Mesenteric fat pad (tissue), 1 donor: Measurements from ENCODE around the gene CRIM1. TPM values are rescaled to one million over a fixed set of nuclear protein-coding genes. Genes with fewer than 3 reads are reported as not detected.
A peak's percentile ranks its signal among the peaks of the same experiment; 100 is the strongest.

Experiments
- DNase-seq: peaks from one replicate; pipeline ENCODE4 v3.0.0-alpha.2; 2020; ENCODE audit warnings: low spot score
- total RNA-seq: library from RNA; stranded (reverse); fragmentation: NEBNext Ultra II Directional; extraction: Animal tissue kit (Norgen Biotek cat#: 25700); gene quantifications from one replicate; pipeline ENCODE4 v1.2.1, GENCODE V29; 2021
- donor health status: DM: yes; HTN: yes; CAD: no.

CRIM1 gene
- total RNA-seq, 1 donor from 2014 or later: 230 TPM

DNA sequence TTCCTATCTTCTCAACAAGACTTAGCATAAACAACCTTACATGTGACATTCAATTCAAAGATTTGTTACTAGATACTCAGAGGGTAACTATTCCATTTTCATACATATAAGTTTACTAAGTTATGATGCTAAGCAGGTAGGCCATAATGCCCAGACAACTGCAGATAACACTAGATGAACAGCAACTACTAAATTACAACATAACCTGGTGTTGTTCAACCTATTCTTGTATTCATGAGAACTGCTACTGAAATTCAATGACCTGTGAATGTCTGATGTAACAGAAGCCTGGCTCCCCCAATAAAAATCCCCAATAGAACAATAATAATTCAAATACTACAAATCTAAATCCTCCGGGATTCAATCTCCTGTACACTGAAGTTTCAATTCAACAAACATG, 217.6 kb downstream of the CRIM1 start:
- no peak for DNase-seq

DNA sequence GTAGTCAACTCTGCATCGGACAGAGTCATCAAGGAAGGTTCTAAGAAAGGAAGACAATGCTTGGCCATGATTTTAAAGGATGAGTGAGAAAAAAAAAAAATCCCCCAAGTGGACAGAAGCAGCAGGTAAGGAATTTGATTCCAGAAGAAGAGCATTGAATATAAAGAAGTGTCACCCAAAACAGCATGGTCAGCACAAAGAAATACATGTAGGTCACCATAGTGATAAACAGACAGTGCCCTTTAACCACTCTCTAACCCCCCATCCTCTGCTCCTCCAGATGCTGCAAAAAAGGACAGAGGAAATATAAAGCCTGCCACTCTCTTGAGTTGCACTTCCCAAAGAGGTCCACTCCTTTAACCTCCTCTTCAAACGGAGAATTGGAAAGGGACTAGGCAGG, 219.0 kb downstream of the CRIM1 start:
- DNase-seq: no peak

DNA sequence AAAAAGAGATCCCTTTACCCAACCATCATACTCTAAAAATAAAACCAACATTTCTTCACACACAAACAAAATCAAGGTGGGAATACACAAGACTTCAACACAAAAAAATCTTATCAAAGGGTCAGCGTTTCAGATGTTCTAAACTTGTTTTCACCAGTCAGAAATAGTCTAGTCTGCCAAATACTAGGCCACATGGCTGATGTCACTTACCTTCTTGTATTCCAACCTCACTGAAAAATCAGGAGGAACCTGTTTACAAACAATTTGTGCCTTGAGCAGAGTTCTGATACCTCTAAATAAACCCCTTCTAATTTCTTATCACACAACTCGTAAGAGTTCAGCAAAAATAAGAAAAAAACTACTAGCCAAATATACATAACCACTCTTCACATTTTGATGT, 222.3 kb downstream of the CRIM1 start:
- no peak for DNase-seq

DNA sequence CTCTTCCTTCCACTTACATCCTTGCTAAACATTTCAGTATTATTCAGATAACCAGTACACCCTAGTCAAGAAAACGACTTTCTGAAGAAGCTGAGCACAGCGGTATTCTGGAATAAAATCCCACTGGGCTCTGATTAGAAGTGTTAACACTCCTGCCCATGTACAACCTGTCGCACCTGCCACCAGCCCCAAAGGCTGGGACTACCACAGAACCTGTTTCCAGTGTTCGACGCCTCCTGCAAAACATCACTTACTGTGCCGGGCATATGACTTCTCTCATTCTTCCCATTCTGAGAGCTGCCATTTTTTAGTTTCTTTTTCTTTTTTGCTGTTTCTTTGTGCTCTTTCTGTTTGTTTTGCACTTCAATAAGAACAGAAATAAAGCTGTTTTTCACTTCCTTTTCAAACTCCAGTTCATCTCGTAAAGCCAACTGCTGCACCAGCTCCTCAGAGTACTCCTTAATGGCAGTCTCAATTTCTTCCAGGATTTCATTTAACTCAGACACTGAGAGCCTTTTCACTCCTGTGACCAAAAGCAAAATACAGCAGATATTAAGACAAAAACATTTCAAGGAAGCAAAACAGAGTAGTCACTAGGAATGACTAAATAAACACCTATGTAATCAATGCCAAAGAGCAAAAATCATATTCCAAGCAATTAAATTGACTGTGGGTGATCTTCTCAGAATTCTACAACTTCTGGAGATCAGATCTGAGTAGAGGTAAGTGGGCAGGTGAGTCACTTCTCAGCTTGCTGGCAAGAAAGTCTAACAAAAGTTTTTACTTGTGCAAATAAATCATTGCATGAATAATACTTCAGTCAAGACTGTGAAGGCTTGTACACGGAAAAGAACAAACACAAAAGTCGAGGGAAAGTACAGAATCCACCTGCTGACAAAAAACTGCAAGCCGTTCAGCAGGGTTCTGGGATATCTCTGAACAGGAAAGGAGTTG, 223.0 kb downstream of the CRIM1 start:
- no peak for DNase-seq

DNA sequence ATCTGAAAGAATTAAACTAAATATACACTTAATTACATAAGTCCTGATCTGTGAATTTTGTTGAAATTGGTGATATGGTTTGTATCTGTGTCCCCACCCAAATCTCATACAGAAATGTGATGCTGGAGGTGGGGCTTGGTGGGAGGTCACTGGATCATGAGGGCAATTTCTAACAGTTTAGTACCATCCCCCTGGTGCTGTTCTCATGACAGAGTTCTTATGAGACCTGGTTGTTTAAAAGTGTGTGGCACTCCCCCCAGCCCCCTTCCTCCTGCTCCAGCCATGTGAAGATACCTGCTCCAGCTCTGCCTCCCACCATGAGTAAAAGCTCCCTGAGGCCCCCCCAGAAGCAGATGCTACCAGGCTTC, 223.7 kb downstream of the CRIM1 start:
- DNase-seq: no peak

DNA sequence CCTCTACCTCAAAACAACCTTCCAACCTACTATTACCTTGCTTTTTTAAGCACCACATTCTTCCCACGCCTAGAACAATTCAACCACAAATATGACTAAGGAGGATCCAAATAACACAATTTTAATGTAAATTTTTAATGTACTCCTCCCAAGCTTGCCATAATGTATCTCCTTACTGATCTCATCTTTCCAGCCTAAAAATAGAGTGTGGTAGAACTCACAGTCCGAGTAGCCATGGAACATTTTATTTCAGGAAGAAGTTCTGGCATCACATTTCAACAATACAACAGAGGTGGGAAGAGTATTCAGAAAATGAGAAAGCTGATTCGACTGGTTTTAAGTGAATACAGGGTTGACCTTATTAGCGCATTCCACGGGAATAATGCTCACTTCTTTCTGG, 227.0 kb downstream of the CRIM1 start:
- no peak for DNase-seq

DNA sequence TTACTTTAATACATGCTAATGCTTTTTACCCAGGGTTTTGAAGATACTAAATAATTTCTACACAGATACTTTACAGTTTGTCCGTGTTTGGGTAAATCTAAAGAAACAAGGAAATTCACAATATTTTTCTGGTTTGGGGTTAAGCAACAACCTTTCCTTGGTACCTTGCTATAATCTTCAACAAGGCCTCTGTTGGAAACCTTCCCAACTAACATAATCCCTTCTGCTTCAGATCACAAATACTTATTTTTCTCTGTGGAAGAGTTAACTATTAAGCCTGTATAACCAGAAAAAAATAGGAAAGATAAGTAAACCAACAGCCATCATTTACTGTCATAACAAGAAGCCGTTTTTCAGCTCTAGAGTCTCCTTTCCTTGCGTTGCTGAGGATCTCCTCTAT, 227.4 kb downstream of the CRIM1 start:
- DNase-seq: no peak

DNA sequence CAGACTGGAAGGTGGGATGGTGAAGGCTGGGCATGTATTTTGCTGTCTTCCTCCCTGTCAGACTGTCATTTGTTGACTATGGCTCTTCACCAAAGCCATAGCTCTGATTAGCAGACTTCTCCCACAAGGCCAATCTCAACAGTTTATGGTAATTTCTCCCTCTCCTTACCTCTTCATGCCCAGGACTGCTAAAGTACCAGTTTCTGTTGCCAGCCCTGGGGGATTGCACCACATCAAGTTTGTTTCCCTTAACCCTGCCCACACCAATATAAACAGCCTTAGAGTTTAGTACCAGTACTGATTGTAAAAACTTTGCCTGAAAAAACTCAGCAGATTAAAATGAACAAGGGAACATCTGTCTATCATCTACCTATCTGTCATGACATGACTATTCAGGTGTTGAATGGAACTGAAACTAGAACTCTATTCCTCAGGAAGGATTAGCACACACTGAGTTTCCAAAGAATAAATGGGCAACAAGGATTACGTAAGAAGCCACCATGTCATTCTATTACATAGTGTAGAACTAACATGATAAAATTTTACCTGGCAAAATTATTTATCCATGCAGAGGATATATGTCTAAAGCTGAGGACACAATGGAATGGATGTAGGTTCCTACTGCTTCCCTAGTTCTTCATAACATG, 228.7 kb downstream of the CRIM1 start:
- no peak for DNase-seq

DNA sequence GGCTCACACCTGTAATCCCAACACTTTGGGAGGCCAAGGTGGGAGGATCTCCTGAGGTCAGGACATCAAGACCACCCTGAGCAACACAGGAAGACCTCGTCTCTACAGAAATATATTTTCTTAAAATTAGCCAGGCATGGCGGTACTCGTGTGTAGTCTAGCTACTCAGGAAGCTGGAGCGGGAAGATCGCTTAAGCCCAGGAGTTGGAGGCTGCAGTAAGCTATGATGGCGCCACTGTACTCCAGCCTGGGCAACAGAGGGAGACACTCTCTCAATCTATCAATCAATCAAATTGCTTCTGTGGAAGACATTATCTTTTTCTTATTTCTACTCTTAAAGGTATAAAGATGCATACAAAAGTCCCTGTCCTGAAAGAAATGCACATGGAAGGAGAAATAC, 231.1 kb downstream of the CRIM1 start:
- no peak for DNase-seq

DNA sequence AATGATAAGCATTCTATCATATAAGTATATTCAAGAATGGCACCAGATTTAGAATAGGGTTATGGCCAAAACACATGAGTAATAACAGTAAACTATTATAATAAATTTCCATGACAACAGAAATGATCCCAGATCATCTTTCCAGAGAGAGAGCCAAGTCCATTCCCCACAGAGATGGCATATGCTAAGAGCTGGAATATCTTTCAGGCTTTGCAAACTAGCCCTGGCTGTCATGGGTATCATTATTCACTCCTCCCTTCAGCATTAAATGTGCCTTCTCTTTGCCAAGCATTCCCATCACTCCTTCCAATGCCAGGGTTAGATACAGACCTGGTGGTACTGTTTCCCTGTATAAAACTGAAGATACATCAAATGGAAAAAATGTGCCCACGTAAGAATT, 231.5 kb downstream of the CRIM1 start:
- no peak for DNase-seq

DNA sequence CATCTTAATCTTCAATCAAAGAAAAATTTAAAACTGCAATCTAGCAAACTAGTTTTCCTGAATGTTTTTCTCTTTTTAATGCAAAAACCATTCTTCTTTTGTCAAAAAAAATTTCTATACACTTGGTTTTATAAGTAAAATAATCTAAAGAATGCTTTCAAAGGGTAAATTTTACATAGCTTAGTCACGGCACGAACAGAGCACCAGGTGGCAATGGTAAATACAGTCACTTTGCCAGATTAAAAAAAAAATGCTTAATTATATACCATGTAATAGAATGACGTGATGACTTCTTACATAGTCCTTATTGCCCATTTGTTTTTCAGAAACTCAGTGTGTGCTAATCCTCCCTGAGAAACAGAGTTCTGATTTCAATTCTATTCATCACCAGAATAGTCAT, 232.0 kb downstream of the CRIM1 start:
- no peak for DNase-seq

DNA sequence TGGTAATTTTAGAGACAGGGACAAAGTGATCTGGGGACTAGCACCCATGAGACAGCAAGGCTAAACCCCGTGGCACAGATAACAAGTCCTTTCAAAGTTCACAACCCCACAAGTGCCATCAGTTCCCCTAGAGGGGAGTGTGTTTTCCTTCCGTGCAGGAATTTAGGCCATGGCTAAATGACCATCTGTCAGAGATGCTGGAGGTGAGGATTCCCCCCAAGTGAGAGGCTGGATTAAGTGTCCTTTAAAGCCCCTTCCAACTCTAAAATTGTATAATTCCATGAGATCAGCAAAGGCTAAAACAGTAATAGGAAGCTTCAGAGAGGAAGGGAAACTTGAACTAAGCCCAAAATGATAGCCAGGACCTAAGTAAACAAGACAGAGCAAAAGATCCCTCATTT, 233.7 kb downstream of the CRIM1 start:
- no peak for DNase-seq

DNA sequence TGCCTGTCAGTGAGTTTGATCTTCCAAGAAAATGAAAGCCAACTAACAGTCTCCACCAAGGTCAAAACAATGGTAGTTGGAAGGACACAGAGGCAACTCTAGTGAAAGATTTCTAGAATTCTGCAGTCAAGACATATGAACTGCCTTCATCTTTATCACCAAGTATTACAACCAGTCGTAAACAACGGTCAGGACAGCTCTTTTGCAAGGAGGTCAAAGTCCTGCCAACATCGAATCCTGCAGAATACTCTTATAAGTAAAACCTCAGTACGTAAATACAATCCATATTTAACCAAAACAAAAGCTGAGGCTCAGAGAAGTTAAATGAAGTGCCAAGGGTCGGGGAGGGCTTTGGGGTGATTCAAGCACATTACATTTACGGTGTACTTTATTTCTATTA, 239.3 kb downstream of the CRIM1 start:
- no peak for DNase-seq

DNA sequence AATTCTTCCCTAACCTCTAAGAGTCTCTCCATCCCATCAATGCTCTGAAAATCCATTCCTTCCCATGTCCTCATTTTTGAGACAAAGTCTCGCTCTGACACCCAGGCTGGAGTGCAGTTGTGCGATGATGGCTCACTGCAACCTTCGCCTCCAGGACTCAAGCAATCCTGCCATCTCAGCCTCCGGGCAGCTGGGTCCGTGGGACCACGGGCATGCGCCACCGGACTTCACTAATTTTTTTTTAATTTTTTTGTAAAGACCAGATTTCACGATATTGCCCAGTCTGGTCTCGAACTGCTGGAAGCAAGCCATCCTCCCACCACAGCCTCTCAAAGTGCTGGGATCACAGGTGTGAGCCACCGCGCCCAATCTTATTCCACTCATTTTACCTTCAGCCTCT, 240.8 kb downstream of the CRIM1 start:
- DNase-seq: no peak

DNA sequence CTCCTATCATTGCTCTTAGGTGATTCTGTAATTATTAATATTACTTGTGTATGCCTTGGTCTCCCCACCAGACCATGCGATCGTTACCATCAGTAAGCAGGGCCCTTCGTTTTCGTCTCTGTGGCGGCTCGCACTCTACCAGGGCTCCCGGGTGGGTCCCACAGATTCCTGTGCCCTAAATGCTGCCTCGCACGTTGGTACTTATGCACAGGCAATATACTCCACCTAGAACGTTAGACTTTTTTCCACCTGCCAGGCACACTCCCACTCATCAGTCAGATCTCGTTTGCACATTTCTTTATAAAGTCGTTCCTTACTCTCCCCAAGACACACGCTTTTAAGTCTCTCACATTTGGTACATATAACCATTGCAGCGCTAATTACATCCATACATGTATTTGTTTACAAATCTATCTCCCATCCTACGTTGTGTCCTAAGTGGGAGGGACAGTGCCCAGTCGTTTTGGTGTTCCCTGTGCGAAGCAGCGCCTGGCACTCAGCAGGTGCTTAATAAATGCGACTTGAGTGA, 241.5 kb downstream of the CRIM1 start:
- no peak for DNase-seq

DNA sequence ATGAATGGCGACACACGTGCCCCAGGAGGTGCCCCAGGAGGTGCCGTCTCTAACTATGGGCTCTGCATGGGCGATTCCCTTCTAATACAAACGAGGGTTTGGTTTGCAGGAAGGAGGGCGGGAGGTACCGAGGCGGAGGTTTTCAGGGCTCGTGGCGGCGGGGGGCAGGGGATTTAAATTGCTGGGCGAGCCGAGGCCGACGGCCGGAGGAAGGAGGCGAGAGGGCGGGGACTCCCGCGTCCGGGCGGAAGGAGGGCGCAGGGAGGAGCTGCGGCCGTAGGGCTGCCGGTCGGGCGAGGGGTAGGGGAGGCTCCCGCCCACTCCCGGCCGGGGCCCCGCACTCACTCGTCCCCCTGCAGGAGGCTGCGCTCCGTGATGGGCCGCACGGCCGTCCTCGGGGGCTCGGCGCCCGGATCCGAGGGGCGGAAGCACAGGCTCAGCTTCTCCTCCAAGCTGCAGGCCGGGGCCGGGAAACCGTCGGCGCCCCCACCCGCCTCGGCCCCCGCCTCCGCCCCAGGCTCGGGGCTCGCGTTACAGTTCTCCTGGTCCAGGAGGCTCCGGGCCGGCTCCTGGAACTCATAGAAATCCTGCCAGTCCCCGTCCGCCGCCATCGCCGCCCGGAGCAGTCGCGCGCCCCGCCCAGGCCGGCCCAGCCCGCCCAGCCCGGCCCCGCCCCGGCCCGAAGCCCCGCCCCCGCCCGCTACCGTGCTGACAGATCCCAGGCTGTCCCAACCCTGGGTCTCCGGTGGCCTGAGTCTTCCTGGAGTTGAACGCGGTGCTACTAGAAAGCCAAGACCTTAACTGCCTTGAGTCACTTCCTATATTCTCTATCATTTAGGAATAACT, 242.2 kb downstream of the CRIM1 start, which contains the start of gene FEZ2:
TSS of gene FEZ2 (minus strand) at position 637 of the 846 bp plus-strand sequence. CDS start at position 611, 26 bp downstream.
- DNase-seq: peak; percentile 92

Other genes with a start within 250 kb of the CRIM1 start
- 64.0 TPM for gene FEZ2, start 242.4 kb downstream of the CRIM1 start, total RNA-seq